Myocyte (in vitro differentiated cells): ENCODE data around the gene GORASP2. TPM values are rescaled to one million over a fixed set of nuclear protein-coding genes. Genes with fewer than 3 reads are reported as not detected.

Experiments
- DNase-seq: peaks from one replicate; pipeline ENCODE4 v3.0.0-alpha.2; 2012; ENCODE audit warnings: low read depth
- total RNA-seq: library from RNA; depleted of rRNA; stranded (reverse); fragments of >200 nt; gene quantifications from 2 replicates; pipeline ENCODE4 v1.2.3, GENCODE V29; 2014

Gene GORASP2
- total RNA-seq, 1 donor from 2014 or later, result 99.5 TPM

- peak; percentile 15 for DNase-seq
Observed at GRCh38 chr2:170965446-170966225, 36.6 kb downstream of the GORASP2 start.

GRCh38 chr2:170966648-170967396 lies 37.8 kb downstream of the GORASP2 start:
- no peak for DNase-seq

GRCh38 chr2:170967553-170967952 lies 38.5 kb downstream of the GORASP2 start:
- no peak for DNase-seq

- DNase-seq, result no peak
Observed at GRCh38 chr2:170968205-170969003, 39.4 kb downstream of the GORASP2 start.

- DNase-seq, result no peak
Observed at GRCh38 chr2:170969030-170969429, 40.0 kb downstream of the GORASP2 start.

GRCh38 chr2:170969872-170970496 lies 40.9 kb downstream of the GORASP2 start:
- no peak for DNase-seq

GRCh38 chr2:170971071-170971470 lies 42.0 kb downstream of the GORASP2 start:
- DNase-seq, result no peak

- DNase-seq, result no peak
Observed at GRCh38 chr2:170972296-170973224, 43.5 kb downstream of the GORASP2 start.

- no peak for DNase-seq
Observed at GRCh38 chr2:170973225-170973491, 44.1 kb downstream of the GORASP2 start.

- DNase-seq, result peak; percentile 82
Observed at GRCh38 chr2:170973492-170974303, 44.6 kb downstream of the GORASP2 start.

GRCh38 chr2:170974304-170974993 lies 45.4 kb downstream of the GORASP2 start:
- DNase-seq, result peak; percentile 67

GRCh38 chr2:170975127-170975942 lies 46.3 kb downstream of the GORASP2 start:
- DNase-seq, result no peak

GRCh38 chr2:170975943-170976270 lies 46.9 kb downstream of the GORASP2 start:
- DNase-seq, result no peak

- DNase-seq, result no peak
Observed at GRCh38 chr2:170984079-170984478, 55.0 kb downstream of the GORASP2 start.

- no peak for DNase-seq
Observed at GRCh38 chr2:170985407-170985806, 56.4 kb downstream of the GORASP2 start.

- no peak for DNase-seq
Observed at GRCh38 chr2:170986566-170987258, 57.7 kb downstream of the GORASP2 start.

GRCh38 chr2:170991398-170992182 lies 62.5 kb downstream of the GORASP2 start:
- no peak for DNase-seq
